PFSK-1 (cell line): ENCODE results near the gene DSEL.

Source experiments
- FOXP2 ChIP-seq: optimal IDR thresholded peaks from 2 replicates; pipeline ENCODE3; 2011; ENCODE audit warnings: borderline replicate concordance, control low read depth, inconsistent platforms; ENCODE audit not compliant: insufficient read depth; ENCODE audit errors: extremely low read length, extremely low read depth
- POLR2AphosphoS5 ChIP-seq: IDR thresholded peaks from 2 replicates; pipeline ENCODE4 v1.6.1; 2012; ENCODE audit warnings: low read depth, mild to moderate bottlenecking, control low read depth, low read length, moderate library complexity
- REST ChIP-seq, 2 experiments: IDR thresholded peaks; 2 replicates each; pipeline versions ENCODE4 v1.6.1 to v1.8.0; 2011 to 2012; ENCODE audit warnings: low read depth in 2 of 2, low read length in 2 of 2, control low read depth in 1 of 2, inconsistent platforms in 1 of 2, mild to moderate bottlenecking in 1 of 2, moderate library complexity in 1 of 2; ENCODE audit not compliant: insufficient read depth in 1 of 2
- SIN3A ChIP-seq: IDR thresholded peaks from 2 replicates; pipeline ENCODE4 v1.6.1; 2012; ENCODE audit warnings: mild to moderate bottlenecking, low read length, moderate library complexity, borderline replicate concordance; ENCODE audit not compliant: insufficient read depth
- TAF1 ChIP-seq: IDR thresholded peaks from 2 replicates; pipeline ENCODE4 v1.6.1; 2012; ENCODE audit warnings: low read length, control low read depth, borderline replicate concordance; ENCODE audit not compliant: insufficient read depth

Gene DSEL

GRCh38 chr18:67519592-67519991 lies 3.1 kb upstream of the DSEL start:
- TF ChIP-seq FOXP2 (no peak), REST (IDR thresholded peaks at IDR 0.05; ENCODE audit: insufficient read depth in 1 of 2, low read depth in 2 of 2, low read length in 2 of 2) (no peak), POLR2AphosphoS5 (no peak), TAF1 (no peak), SIN3A (no peak)

DNA sequence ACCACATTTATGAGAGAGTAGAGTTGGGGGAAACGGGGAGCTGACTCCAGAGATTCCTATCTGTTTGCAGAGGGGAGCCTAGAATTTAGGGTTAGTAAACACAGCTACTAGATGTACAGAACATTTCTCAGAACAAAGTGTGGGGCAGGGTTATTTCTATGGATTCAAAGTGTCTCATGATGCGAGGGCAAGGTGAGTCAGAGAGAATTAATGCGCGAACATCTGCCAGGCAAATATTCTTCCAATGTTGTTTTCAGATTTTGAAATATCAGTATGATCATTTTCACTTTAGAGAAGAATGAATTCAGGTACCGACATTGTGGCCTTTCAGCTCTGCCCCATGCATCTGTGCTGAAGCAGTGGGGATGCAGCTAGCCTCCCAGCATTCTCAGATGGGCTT lies 2.0 kb upstream of the DSEL start:
- TF ChIP-seq SIN3A (no peak), TAF1 (no peak), POLR2AphosphoS5 (no peak), FOXP2 (no peak), REST (IDR thresholded peaks at IDR 0.05; ENCODE audit: insufficient read depth in 1 of 2, low read depth in 2 of 2, low read length in 2 of 2) (no peak)

DNA sequence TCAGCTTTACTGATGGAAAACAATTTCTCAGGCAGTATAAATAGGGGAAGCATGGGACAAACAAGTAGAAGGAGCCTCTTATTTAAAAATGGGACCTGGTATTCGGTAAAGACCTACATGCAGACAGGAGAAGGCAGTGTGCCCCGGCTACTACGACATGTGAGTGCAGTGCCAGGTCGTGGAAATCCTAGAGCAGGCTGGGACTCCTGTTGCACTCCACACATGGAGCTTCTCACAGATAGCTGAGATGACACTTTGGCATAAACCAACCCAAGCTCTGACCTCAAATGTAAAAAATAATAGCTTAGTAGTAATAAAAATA lies 885 bp upstream of the DSEL start:
- no peak for TF ChIP-seq REST (IDR thresholded peaks at IDR 0.05; ENCODE audit: insufficient read depth in 1 of 2, low read depth in 2 of 2, low read length in 2 of 2)
- TF ChIP-seq TAF1, result no peak
- no peak for TF ChIP-seq SIN3A
- no peak for TF ChIP-seq POLR2AphosphoS5
- no peak for TF ChIP-seq FOXP2

DNA sequence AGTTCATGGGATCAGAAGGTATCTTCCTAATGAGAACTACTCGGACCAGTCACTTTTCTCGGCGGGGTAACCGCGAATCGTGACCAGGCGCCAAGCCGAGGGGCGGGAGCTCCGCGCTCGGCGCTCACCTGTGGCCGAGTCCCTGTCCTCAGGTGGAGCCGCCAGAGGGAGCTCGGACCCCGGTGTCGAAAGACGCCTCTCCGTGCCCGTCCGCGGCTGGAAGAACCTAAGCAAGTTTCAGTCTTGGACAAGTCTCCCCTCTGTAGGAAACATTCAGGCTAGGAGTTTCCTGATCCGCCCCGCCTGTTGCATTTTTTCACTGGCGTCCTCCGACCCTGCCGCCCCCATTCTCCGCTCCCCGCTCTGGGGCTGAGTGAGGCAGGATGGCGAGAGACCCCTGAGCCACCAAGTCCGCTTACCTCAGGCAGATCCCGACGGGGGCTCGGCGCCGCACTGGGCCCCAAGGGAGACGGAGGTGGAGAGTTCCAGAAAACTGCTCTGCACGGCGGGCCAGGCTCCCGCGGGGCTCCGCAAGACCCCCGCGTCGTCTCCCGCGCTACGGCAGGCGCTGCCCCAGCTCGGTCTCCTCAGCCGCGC lies 480 bp downstream of the DSEL start:
- TF ChIP-seq TAF1 (no peak), SIN3A (no peak), POLR2AphosphoS5 (no peak), REST (IDR thresholded peaks at IDR 0.05; ENCODE audit: insufficient read depth in 1 of 2, low read depth in 2 of 2, low read length in 2 of 2) (no peak), FOXP2 (no peak)

DNA sequence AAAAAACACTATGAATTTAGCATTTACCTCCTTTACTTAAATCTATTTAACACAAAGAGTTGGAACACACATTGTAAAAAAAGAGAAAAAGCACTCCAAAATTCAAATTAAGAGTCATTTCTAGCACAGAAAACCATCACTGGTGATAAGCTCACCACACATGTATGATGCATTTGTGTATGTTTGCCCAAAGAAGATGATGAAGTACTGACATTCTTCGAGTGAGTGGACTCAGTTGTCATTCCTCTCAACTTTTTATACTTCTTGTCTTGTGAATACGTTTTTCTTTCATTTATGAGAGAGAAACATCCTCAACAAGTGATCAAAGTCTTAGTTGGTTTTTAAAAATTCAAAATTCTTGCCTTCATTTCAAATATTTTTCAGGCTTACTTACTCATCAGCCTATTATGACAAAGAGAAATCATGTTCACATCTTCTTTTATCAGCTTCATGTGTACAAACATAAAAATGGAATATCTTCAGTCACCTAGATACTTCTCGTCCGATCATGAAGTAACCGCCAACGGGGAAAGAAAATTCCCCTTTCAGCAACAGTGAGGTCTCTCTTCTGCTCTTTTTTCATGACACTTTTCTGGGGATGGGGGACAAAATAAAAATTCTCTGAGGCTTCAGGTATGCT lies 1.5 kb downstream of the DSEL start:
- TF ChIP-seq POLR2AphosphoS5, result no peak
- no peak for TF ChIP-seq REST (IDR thresholded peaks at IDR 0.05; ENCODE audit: insufficient read depth in 1 of 2, low read depth in 2 of 2, low read length in 2 of 2)
- no peak for TF ChIP-seq TAF1
- TF ChIP-seq FOXP2, result no peak
- no peak for TF ChIP-seq SIN3A
